PFSK-1 (cell line): ENCODE results near the gene ANXA6.

Source experiments
- SIN3A ChIP-seq: IDR thresholded peaks from 2 replicates; pipeline ENCODE4 v1.6.1; 2012; ENCODE audit warnings: mild to moderate bottlenecking, low read length, moderate library complexity, borderline replicate concordance; ENCODE audit not compliant: insufficient read depth
- TF ChIP-seq, protein P1 (sequence below), 2 experiments: IDR thresholded peaks; 2 replicates each; pipeline versions ENCODE4 v1.6.1 to v1.8.0; 2011 to 2012; ENCODE audit warnings: low read depth in 2 of 2, low read length in 2 of 2, control low read depth in 1 of 2, inconsistent platforms in 1 of 2, mild to moderate bottlenecking in 1 of 2, moderate library complexity in 1 of 2; ENCODE audit not compliant: insufficient read depth in 1 of 2

DNA sequence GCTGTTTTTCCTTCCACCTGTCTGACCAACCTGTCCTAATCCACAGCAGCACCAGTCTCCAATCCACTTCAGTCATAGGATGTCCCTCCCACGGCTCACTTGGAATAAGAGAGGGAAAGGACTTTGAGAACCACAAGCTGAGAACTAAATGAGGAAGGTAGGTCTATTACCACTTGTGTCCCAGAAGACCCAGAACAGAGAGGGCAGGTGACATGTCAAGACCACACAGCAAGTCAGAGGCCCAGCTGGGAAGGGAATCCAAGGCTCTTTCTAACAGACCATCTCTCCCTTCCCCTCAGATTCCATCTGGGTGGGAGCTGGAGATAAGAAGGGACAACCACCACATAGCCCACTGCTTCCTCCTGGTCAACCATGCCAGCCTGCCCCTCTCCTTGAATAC lies 14.6 kb downstream of the ANXA6 start:
- TF ChIP-seq, protein P1, sequence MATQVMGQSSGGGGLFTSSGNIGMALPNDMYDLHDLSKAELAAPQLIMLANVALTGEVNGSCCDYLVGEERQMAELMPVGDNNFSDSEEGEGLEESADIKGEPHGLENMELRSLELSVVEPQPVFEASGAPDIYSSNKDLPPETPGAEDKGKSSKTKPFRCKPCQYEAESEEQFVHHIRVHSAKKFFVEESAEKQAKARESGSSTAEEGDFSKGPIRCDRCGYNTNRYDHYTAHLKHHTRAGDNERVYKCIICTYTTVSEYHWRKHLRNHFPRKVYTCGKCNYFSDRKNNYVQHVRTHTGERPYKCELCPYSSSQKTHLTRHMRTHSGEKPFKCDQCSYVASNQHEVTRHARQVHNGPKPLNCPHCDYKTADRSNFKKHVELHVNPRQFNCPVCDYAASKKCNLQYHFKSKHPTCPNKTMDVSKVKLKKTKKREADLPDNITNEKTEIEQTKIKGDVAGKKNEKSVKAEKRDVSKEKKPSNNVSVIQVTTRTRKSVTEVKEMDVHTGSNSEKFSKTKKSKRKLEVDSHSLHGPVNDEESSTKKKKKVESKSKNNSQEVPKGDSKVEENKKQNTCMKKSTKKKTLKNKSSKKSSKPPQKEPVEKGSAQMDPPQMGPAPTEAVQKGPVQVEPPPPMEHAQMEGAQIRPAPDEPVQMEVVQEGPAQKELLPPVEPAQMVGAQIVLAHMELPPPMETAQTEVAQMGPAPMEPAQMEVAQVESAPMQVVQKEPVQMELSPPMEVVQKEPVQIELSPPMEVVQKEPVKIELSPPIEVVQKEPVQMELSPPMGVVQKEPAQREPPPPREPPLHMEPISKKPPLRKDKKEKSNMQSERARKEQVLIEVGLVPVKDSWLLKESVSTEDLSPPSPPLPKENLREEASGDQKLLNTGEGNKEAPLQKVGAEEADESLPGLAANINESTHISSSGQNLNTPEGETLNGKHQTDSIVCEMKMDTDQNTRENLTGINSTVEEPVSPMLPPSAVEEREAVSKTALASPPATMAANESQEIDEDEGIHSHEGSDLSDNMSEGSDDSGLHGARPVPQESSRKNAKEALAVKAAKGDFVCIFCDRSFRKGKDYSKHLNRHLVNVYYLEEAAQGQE (IDR thresholded peaks at IDR 0.05; ENCODE audit: insufficient read depth in 1 of 2, low read depth in 2 of 2, low read length in 2 of 2), result no peak
- TF ChIP-seq SIN3A, result no peak
